ENCODE measurements around the gene FMN2.

FMN2 gene

DNA sequence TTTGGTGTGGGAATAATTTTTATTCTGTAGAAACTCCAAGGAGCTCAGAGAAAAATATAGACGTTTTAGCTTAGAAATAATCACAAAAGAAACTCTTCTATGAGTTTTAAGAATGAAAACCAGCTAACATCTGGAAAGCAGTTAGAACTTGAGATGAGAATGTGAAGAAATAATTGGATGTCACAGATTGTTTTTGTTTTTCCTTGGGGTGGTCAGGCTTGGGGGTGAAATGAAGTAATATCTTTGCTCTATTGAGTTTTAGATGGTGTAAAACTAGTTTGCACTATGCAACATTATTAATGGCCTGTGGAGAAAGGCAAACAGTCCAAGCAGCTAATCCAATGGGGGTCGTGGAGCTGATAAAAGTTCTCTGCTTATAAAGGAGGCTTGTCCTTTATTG lies 101.2 kb downstream of the FMN2 start:
- Histone ChIP-seq H3K27ac (no peak overlapping the region), H4K20me1 (ENCODE audit: insufficient read depth) (no peaks in the 10 kb centered on the region), H2AFZ (ENCODE audit: low read depth) (no peak overlapping the region), H3K4me3 (IDR thresholded peaks at IDR 0.05; ENCODE audit: insufficient read depth, low read depth, low read length) (no peak overlapping the region), H3K4me2 (no peak overlapping the region), H3K36me3 (ENCODE audit: insufficient read depth) (no peaks in the 10 kb centered on the region), H3K9ac (no peak overlapping the region), H3K79me2 (ENCODE audit: insufficient read depth, low read depth) (no peaks in the 10 kb centered on the region), H3K4me1 (ENCODE audit: low read depth, poor library complexity, severe bottlenecking) (peaks cover 14% of the 10 kb centered on the region), H3K27me3 (ENCODE audit: insufficient read depth, low read depth) (no peaks in the 10 kb centered on the region)
- no peak for TF ChIP-seq CTCF (conservative IDR thresholded peaks at IDR 0.05; ENCODE audit: low read depth, low read length)

GRCh38 chr1:240193679-240194078 lies 102.0 kb downstream of the FMN2 start:
- H3K36me3 ChIP-seq (ENCODE audit: insufficient read depth), result no peaks in the 10 kb centered on the region
- no peak overlapping the region for H3K27ac ChIP-seq
- no peak overlapping the region for H3K9ac ChIP-seq
- peaks cover 14% of the 10 kb centered on the region for H3K4me1 ChIP-seq (ENCODE audit: low read depth, poor library complexity, severe bottlenecking)
- H3K4me2 ChIP-seq, result no peak overlapping the region
- no peaks in the 10 kb centered on the region for H4K20me1 ChIP-seq (ENCODE audit: insufficient read depth)
- no peak for TF ChIP-seq CTCF (conservative IDR thresholded peaks at IDR 0.05; ENCODE audit: low read depth, low read length)
- no peak overlapping the region for H3K4me3 ChIP-seq (IDR thresholded peaks at IDR 0.05; ENCODE audit: insufficient read depth, low read depth, low read length)
- no peak overlapping the region for H2AFZ ChIP-seq (ENCODE audit: low read depth)
- no peaks in the 10 kb centered on the region for H3K79me2 ChIP-seq (ENCODE audit: insufficient read depth, low read depth)
- no peaks in the 10 kb centered on the region for H3K27me3 ChIP-seq (ENCODE audit: insufficient read depth, low read depth)

DNA sequence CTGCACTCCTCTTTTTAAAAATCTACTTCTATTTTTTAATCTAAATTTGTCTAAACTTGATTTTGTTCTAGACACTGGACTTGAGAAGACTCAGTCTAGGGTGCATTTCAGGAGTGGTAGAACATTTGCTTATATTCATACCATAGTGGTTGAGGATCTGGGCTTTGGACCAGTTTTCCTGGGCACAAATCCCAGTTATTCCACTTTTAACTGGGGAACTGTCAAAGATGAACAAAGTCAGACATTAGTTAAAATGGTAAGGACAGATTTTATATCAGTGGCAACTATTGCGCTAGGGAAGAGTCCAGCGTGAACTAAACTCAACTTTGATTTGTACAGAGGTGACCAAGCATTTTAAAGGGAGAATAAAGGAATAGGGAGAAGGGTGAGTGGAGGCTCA lies 102.4 kb downstream of the FMN2 start:
- Histone ChIP-seq H3K4me2 (no peak overlapping the region), H3K4me3 (IDR thresholded peaks at IDR 0.05; ENCODE audit: insufficient read depth, low read depth, low read length) (no peak overlapping the region), H4K20me1 (ENCODE audit: insufficient read depth) (no peaks in the 10 kb centered on the region), H3K9ac (no peak overlapping the region), H3K4me1 (ENCODE audit: low read depth, poor library complexity, severe bottlenecking) (peaks cover 14% of the 10 kb centered on the region), H3K79me2 (ENCODE audit: insufficient read depth, low read depth) (no peaks in the 10 kb centered on the region), H3K27ac (no peak overlapping the region), H3K36me3 (ENCODE audit: insufficient read depth) (no peaks in the 10 kb centered on the region), H3K27me3 (ENCODE audit: insufficient read depth, low read depth) (no peaks in the 10 kb centered on the region), H2AFZ (ENCODE audit: low read depth) (no peak overlapping the region)
- TF ChIP-seq CTCF (conservative IDR thresholded peaks at IDR 0.05; ENCODE audit: low read depth, low read length), result no peak

DNA sequence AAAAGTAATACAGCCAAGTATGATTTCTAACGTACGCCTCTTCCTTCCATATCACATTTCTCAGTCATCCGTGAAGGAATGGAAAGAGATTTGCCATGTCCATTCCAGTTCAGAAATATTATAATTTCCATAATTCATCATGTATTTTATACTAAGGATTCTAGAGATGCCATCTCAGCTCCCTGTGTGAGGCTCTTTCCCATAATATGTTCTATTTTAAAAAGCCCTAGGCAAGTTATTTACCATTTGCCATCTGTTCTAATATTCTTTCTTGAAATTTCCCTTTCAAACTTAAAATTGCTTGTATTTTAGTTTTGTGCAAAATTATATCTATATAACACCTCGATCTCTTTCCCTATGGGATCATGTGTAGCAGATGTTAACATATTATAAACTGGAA lies 106.7 kb downstream of the FMN2 start:
- no peaks in the 10 kb centered on the region for H3K27me3 ChIP-seq (ENCODE audit: insufficient read depth, low read depth)
- H3K27ac ChIP-seq, result no peak overlapping the region
- no peak overlapping the region for H3K4me2 ChIP-seq
- no peaks in the 10 kb centered on the region for H3K79me2 ChIP-seq (ENCODE audit: insufficient read depth, low read depth)
- no peak for TF ChIP-seq CTCF (conservative IDR thresholded peaks at IDR 0.05; ENCODE audit: low read depth, low read length)
- H3K9ac ChIP-seq, result no peak overlapping the region
- no peaks in the 10 kb centered on the region for H3K36me3 ChIP-seq (ENCODE audit: insufficient read depth)
- no peak overlapping the region for H3K4me3 ChIP-seq (IDR thresholded peaks at IDR 0.05; ENCODE audit: insufficient read depth, low read depth, low read length)
- H2AFZ ChIP-seq (ENCODE audit: low read depth), result no peak overlapping the region
- H4K20me1 ChIP-seq (ENCODE audit: insufficient read depth), result no peaks in the 10 kb centered on the region
- no peaks in the 10 kb centered on the region for H3K4me1 ChIP-seq (ENCODE audit: low read depth, poor library complexity, severe bottlenecking)
